Effector CD4-positive, alpha-beta T cell (primary cell): ENCODE data around the gene CARMIL1.

Experiments used
- DNase-seq: peaks from one replicate; pipeline ENCODE4 v3.0.0-alpha.2; 2020

The CARMIL1 gene

DNA sequence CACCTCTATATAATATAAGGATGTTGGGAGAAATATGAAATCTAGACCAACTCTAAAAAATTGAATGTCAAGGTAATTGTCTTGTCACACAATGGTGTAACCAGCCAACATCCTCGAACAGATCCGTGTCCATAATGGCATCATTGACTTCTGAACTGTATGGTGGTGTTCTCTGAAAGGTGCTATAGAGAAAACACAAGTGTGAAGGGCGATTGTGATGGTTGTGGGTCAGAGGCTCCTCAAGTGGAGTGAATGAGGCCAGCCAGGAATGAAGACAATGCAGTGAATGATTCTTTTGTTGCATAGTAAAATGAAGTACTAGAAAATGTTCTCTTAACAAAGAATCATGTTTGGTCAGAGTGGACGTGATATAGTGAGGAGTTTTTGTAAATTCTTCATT is 58.3 kb downstream of the CARMIL1 start:
- no peak for DNase-seq

DNA sequence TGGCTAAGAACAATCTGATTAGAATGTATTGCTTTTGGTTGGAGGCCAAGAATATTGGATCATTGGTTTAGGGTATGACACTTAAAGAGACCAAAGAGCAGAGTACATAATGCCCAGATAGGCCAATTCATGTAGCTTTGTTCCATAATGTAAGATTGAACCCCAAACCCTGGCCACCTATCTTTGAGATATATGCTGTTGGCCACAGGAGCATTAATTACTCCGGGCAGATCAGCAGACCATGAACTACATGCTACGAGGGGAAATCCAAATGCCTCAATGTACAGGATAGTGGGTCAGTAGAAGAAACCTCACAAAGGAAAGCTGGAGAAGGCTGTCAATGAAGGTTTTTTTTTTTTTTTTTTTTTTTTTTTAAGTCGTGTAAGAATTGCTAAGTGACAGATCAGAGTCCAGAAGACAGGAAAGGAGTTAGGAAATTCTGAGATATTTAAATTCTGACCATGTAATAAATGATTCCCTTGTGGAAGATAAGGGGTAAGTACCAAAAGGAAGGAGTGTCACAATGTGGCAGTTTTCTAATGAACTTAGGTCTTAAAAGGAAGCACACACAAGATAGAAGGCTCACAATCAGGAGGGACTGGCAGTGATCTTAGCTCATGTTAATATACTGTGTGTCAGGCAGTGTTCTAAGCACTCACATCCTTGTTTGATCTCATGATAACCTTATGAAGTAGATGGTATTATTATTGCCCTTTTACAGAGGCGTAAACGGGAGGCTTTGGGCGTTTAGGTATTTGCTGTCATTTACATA is 61.4 kb downstream of the CARMIL1 start:
- no peak for DNase-seq

DNA sequence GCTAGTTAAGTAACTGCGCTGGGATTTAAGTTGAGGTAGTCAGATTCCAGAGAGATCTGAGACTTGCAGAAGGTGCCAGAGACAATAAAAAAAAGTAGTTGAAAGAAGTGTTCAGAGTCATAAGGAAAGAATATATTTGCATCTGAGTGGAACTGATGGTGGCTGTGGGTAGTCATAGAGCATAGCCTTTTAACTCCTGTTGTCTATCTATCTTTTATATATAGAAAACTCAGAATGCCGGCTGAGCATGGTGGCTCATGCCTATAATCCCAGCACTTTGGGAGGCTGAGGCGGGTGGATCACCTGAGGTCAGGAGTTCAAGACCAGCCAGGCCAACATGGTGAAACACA is 62.0 kb downstream of the CARMIL1 start:
- DNase-seq = no peak

DNA sequence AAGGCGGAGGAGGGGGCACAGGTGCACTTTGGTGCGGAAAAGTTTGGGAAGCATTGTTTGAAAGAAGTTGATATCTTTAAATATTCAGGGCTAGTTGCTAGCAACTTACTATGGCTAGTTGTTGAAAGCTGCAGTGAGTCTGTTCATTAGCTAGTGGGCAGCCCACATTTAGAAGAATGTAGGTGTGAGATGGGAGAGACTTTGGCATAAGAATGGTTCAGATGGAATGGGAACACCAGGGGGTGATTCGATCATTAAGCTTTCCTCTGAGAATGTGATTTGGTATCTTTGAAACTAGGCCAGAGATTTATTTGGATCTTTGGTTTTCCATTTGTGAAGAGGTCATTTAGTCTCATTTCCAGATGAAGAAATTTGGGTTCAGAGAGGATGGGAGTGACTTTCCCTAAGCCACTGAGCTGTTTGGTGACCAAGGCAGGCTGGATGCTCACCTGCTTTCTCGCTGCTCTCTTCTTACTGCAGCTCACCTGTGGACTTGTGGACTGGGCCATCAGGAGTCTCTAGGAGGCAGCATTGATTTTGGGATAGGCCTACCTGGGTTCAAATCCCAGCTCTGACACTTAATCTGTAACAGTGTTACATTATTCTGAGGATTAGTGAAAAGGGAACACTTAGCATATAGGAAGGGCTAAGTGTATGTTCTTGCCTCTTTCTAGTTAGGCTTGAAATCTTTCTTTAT is 62.9 kb downstream of the CARMIL1 start:
- DNase-seq = no peak

DNA sequence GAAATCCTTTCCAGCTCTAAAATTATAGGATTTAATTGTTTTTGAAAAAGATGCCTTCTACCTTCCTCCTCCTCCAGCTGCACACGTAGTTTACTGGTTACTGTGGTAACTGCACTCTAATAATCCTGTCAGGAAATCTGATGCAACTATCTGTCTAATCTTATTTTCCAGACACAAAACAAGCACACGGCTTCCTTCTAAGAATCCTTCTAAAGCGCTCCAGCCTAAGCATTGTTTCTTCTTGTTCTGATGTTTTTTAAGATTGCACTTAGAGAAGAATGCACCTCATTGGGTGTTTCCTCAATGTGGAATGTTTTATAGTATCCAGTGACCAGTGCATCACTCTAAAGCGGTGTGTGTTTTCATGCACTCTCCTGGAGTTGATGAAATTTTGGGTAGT is 63.6 kb downstream of the CARMIL1 start:
- DNase-seq = no peak

DNA sequence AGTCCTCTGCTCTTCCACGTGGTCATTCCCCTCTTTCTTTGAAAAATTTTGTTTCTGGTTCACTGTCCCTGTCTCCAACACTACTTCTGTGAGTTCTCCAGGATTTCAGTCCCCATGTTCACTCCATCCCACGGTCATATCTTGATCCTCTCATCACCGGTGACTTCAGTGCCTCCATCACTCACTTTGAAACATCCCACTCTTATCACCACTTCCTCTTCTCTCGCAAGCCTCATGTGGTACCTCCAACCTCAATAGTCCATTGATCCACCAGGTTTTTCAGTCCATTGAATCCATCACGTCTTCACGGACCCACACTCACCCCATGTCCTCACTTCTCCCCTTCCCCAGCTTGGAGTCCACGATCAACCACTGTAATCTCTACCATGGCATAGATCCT is 64.8 kb downstream of the CARMIL1 start:
- no peak for DNase-seq

DNA sequence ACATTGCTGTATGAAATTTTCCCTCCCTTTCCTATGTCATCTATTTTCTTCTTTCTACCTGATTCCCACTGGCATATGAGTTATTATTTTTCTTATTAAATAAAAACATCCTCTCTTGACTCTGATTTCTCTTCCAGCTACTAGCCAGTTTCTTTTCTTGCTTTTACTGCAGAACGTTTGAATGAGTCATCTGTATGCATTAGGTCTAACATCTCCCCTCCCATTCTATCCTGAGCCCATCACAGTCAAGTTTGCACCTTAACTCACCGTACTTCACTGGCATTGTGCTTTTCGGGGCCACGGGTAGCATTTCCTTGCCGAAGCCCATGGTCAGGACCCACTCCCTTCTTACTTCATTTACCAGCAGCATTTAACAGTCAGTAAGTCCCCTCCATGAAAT is 65.7 kb downstream of the CARMIL1 start:
- no peak for DNase-seq

DNA sequence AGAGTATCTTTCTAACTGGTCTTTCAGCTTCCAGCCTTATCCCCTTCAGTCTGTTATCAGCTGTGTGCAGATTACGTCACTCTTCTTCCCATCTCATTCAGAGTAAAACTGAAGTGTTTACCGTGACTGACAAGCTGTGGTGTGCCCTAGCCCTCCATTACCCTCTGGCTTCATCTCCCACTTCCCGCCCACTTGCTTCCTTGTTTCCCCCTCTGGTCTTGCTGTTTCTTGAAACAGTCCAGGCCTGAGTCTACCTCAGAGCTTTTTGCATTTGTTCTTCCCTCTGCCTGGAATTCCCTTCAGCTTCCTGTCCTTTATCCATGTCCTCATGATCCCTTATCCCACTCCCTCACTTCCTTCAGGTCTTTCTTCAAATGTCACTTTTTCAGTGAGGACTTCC is 66.9 kb downstream of the CARMIL1 start:
- no peak for DNase-seq

DNA sequence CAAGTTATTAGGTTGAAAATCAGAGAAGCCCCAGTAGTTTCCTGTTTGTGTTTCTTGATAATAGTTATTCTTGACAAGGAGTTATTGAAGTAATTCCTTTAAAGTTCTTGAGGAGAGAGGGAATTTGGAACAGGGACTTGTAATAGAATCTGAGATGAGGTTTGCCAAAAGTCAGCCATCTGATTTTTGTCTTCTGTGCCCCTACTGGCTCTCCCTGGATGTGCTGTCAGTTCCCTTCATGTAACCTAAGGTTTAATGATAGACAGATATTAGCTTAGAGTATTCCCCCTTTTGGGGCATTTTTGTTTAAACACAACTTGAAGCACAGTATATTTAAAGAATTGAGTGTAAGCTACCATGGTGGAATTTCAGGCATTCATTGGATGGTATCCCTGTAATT is 71.4 kb downstream of the CARMIL1 start:
- no peak for DNase-seq

DNA sequence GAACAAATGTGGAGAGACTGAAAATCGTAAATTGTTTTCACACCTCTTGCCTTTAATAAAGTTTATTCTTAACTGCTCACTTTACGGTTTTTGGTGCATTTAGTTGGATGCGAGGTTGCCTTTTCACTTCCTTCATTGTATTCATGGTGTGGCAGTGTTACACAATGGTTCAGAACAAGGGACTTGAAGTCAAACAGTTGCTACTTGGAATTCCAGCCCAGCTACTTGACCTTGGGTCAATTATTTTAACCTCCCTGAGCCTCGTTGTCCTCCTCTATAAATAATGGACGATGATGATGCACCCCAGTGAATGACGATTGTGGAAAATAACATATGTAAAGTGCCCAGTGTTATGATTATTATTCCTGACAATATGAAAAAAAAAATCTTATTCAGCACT is 72.3 kb downstream of the CARMIL1 start:
- no peak for DNase-seq

DNA sequence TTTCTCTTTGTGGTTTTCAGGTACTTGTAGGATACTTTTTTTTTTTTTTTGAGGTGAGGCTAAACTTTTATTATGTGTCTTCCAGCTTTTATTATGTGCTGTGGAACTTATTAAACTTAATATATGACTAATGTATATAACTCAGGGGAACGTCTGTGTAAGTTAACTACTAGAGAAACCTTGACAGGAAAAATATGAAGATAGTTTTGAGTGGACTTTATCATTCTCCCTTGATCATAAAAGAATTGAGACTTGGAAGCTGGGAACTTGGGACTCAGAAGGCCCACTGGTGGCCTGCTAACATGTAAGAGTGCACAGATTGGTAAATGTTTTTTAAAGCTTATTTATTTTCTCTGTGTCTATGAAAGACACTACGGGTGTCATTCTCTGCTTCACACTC is 73.1 kb downstream of the CARMIL1 start:
- DNase-seq = no peak

DNA sequence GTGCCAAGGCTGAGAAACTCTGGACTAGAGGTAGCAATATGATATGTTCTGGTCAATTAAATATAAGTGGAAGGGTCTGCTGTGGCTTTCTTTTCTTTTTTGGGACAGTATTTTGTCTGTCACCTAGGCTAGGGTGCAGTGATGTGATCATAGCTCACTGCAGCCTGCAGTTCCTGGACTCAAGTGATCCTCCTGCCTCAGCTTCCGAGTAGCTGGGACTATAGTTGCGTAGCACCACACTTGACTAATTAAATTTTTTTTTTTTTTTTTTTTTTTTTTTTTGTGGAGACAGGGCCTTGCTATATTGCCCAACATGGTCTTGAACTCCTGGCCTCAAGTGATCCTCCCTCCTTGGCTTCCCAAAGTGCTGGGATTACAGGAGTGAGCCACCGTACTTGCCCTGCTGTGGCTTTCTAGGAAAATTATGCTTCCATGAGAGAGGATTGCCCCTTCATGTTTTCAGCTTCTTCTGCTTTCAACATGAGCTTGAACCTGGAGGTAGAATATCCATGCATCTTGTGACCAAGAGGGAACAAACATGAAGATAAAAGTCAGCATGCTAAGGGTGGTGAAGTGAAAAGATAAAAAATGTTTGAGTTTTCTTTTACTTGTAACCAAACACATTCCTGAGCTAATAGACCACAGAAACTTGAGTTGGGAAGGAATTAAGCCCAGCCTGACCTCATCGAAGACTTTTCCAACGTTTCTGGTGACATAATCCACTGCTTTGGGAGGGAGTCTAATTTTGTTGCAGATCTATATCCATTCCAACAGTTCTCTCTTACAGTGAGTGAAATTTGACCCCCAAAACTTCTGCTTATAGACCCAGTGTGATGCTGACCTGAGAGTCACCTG is 75.1 kb downstream of the CARMIL1 start:
- DNase-seq = no peak

DNA sequence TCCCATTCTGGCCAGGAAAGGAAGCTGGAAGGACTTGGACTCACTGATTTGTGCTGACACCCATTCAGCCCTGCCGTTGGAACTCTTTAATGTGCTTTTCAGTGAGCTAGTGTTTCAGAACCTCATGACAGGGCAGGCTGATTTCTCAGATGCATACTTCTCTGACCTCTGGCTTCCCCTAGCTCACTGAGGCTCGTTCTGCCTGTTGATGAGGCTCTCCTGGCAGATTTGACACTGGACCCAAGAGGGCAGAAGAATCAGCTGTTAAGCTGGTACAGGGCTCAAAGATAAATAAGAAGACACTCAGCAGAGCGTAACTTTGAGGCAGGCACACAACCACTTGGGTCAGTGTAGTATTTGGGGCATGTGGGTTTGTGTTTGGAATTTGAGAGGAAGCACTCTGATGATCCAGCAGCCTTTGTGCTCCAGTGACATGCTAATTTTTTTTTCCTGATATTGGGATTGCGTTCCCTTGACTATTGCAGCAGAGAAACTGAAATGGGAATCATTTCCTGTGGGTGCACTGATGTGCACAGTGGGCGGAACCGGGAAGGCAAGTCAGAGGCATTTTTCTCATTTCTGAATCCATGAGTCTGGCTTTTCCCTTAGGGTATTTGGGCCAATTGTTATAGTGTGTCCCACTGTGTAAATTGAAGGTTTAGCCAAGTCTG is 80.2 kb downstream of the CARMIL1 start:
- no peak for DNase-seq

DNA sequence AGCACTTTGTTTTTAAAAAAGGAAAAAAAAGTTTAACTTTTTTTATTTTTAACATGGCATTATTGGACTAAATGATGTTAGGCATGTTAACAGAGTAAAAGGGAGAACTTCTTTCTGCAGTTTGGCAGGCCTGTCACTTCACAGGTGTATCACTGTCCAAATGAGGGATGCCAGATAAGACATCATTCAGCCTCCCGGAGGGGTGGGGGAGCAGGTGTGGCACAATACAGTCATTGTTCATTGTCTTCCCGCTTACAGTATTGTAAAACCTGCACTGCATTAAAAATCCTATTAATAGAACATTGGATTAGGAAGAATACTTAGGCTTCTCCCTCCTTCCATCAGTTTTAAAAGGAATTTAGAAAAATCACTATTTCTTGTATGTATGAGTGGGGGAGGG is 80.7 kb downstream of the CARMIL1 start:
- no peak for DNase-seq

DNA sequence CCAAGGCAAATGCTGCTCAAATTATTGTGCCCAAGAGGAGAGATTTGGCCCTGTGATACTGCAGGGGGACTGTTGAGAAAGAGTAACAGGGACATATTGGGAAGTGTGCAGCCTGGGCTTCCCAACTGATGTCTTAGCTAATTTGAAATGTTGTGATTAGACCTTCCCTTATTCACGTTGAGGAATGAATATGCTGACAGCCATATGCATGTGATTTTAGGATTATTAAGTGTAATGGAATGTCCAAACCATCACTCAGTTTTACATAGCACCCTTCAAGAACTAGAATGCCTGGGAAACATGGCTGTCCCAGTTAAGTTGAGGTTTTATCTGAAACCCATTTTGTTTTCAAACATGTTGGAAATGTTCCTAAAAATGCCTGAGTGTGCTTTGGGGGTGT is 81.4 kb downstream of the CARMIL1 start:
- no peak for DNase-seq

DNA sequence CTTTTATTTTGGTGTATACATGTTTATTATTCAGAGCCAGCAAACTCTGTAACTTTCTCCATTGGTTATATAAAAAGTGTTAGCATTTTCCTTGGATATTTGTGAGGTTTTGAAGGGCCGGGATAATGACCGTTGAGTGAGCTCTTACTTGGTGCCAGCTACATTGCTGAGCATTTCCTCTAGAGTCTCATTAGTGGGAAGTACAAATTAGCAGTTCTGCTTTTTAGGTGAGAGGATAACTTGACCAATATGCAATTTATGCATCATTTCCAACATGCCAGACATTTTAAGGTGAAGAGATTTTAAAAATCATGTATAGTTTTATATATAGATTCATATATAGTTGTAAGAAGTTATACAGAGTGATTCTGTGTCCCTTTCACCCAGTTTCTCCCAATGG is 84.3 kb downstream of the CARMIL1 start:
- DNase-seq = no peak

DNA sequence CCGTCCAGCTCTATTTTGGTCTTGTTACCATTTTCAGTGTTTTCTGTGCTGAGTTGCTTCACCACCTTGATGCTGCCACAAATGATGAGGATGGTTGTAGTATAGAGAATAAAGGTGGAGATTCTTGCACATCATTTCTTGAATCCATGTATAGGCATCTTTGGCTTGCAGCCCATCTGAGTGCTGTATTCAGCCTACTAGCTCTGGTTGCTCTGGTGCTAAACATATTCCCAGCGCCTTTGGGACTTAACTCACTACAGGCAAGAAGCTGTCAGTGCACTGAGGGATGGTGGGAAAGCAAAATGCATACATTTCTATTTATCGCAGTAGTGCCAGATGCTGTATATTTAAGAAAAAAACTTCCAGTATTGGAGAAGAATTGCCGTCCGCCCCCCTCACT is 86.0 kb downstream of the CARMIL1 start:
- no peak for DNase-seq

DNA sequence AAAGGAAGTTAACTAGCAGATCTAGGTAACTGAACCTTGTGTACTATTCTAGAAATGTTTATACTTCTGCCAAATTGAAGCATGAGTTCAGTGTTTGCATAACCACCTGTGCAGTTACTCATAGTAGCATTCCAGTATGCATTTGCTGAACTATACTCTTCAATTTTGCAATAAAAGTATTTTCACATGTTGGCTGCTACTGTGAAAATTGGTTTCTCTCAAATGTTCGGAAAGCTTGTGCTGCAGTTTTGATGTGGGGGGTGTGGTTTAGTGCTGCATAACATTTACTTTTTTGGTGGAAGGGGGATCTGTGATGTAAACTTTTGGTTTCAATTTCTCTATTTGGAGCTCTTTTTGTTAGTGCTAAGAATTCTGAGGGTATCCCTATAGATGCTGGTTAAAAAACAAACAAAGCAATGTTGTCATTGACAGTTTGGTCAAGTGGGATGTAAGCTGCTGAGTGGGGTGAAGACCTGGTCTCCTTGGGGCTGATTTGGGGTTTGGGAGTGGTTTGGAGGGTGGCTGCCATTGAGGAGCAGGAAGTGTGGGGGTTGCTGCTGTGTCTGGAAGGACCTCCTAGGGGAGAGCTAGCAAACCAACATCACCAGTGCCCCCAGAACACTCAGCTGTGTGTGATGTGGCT is 87.8 kb downstream of the CARMIL1 start:
- DNase-seq = peak; percentile 22

DNA sequence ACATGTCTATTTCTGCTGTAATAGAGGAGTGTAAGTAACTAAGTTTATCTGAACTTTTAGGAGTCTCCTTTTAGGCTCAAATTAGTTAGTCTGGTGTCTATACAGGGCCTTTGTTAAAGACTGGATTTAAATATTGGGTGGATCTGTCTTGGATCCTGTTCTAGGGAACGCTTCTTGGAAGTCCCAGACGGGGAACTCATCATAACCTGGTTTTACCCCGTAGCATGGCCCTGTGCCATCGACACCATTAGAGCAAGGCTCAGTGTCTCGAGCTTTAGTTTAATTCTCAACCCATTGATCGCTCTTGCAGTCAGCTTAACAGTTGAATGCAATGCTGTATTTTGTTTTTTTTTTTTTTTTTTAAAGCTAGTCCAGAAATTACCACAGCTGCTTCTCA is 89.9 kb downstream of the CARMIL1 start:
- DNase-seq = no peak

DNA sequence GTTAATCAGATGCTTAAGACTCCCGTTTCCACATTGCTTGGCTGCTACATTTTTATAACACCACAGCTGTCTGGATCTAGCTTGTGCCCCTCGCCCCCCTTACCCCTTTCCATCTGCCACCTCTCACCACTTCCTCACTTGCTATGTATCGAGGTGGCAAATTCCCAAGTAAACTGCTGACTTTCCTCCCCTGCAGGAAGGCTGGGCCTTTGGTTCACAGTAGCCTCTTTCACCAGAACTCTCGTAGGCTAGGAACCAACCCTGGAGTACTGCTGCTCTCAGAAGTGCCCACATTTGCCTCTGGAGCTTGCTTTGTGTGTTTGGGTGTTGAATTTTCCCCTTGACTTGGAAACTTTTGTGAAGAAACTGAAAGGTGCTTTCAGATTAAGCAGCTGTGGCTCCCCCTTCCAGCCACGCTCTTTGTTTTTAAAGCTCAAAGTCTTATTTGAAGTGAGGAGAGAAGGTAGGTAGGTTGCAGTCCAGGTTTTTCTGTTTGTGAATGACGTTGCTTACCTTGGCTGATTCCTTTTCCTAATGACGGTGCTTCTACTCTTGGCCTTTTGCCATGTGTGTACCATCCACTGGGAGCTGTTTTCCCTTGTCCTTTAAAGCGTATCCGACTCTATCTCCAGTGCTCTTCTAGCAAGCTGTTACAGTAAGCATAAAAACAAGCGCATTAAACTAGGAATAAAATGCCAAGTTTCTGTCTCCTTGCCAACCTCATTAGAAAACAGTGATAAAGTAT is 90.4 kb downstream of the CARMIL1 start:
- DNase-seq = no peak

DNA sequence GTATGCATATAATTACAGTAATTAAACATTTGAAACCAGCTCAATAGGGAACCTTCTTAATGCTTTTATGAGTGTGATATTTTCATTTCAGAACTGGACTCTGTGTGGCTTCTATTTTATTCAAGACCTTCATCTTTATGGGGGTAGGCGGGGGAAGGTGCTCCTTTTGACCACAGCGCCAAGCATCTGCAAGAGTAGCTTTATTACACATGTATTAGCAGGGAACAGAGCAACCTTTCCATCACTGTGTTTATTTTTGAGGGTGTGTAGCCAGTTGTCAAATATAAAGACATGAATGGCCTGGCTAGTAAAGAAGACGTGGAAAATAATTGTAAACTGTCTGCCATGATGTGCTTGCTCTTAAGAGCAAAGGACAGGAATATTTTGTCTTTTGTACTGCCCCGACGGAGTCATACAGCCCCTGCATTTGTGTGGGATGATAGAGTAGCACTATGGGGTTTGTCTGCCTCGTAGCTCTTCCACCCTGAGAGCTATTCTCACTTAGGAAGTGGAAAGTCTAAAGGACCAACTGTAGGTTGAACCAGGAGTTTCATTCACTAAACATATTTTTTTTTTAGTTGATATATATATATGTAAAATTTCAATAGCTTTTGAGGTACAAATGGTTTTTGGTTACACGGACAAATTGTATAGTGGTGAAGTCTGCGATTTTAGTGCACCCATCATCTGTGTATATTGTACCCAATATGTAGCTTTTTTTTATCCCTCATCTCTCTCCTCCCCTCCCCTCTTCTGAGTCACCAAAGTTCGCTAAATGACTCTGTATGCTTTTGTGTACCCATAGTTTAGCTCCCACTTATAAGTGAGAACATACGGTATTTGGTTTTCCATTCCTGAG is 91.2 kb downstream of the CARMIL1 start:
- no peak for DNase-seq
